Activated T-helper 1 cell treated with Interleukin-2 at 50 U/mL for 16 hours (primary cell): ENCODE data around the gene ACMSD.
A peak's percentile ranks its signal among the peaks of the same experiment; 100 is the strongest.
"Not testable (repeated sequence)": the region's sequence is repeated elsewhere in the genome, so short reads cannot be mapped to it uniquely, and the experiment has no call there.

Experiments used
- DNase-seq: peaks from one replicate; pipeline ENCODE4 v3.0.0-alpha.2; 2020; ENCODE audit warnings: low read depth

Gene ACMSD

DNA sequence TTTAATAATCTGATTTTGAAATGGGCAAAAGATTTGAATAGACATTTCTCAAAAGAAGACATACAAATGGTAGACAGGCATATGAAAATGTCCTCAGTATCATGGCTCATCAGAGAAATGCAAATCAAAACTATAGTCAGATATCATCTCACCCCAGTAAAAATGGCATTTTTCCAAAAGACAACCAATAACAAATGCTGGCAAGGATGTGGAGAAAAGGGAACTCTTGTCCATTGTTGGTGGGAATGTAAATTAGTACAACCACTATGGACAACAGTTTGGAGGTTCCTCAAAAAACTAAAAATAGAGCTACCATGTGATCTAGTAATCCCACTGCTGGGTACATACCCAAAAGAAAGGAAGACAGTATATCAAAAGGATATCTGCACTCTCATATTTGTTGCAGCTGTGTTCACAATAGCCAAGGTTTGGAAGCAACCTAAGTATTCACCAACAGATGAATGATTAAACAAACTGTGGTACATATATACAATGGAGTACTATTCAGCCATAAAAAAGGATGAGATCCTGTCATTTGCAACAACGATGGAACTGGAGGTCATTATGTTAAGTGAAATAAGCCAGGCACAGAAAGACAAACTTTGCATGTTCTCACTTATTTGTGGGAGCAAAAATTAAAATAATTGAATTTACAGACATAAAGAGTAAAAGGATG lies 69.2 kb downstream of the ACMSD start:
- DNase-seq: not testable (repeated sequence)

DNA sequence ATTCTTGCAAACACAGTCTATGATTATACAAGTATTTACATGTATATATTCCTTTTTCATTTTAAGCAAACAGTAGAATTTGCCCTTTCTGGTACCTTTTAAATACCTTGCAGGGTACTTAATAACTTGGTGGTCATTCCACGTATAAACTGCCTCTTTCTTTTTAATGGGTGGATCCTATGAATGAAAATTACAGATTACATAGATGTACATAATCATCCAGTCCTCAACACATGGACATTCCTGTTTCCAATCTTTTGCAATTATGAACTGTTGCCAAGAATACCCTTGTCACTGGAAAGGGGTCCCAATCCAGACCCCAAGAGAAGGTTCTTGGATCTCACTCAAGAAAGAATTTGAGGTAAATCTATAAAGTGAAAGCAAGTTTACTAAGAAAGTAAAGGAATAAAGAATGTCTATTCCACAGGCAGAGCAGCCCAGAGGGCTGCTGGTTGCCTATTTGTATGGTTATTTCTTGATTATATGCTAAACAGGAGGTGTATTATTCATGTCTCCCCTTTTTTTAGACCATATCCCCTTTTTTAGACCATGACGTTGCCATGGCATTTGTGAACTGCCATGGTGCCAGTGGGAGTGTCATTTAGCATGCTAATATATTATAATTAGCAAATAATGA lies 72.5 kb downstream of the ACMSD start:
- no peak for DNase-seq

DNA sequence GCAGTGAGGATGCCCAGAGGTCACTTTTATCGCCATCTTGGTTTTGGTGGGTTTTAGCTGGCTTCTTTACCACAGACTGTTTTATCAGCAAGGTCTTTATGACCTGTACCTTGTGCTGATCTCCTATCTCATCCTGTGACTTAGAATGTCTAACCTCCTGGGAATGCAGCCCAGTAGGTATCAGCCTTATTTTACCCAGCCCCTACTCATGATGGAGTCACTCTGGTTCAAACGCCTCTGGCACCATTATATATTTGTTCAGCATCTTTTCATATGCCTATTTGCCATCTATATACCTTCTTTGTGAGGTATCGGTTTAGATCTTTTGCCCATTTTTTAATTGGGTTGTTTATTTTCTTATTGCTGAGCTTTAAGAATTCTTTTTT lies 73.0 kb downstream of the ACMSD start:
- no peak for DNase-seq

DNA sequence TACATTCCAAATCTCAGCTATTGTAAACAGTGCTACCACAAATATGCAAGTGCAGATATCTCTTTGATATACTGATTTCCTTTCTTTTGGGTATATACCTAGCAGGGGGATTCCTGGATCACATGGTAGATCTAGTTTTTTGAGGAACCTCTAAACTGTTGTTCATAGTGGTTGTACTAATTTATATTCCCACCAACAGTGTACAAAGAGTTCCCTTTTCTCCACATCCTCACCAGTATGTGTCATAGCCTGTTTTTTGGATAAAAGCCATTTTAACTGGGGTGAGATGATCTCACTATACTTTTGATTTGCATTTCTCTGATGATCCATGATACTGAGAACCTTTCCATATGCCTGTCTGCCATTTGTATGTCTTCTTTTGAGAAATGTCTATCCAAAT lies 73.9 kb downstream of the ACMSD start:
- no peak for DNase-seq

DNA sequence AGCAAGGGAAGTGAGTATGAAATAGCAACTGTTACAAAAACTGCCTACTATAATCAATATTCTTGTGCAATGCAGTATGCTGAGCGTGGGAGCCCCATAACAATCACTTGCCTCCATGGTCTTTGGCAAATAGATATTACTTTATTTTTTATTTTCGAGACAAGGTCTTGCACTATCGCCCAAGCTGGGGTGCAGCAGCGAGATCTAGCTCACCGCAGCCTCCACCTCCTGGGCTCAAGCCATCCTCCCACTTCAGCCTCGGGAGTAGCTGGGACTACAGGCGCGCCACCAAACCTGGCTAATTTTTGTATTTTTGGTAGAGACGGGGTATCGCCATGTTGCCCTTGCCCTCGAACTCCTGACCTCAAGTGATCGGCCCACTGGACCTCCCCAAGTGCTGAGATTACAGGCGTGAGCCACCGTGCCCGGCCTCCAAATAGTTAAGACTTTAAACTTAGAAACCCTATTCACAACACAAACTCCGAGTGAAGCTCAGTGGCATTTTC lies 79.0 kb downstream of the ACMSD start:
- no peak for DNase-seq

DNA sequence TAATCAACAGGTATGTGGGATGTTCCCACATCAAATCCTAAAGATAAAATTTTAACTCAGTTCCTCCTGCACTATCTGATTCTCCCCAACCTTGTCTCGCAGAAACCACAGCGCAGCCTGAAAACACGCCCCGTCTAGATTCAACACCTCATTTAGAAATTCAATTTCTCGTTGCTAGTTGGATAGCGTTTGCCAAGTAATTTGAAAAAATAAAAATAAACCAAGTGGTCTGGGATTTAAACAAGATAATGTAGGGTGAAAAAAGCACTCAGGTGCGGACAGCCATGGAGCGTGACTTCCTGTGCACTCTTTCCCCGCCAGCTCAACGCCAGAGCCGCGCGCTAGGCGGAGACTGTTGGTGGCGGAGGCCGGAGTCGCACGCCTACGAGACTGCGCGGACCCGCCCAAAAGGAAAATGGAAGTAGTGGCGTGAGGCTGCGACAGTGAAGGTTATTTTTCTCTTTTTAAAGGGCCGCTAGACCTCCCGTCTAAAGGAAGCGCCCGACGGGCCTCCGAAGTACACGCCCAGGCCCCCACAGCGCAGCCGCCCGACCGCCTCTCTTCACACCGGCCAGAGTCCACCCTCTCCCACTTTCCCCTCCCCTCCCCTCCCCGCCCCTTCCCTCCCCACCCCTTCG lies 79.6 kb downstream of the ACMSD start:
- peak; percentile 81 for DNase-seq

DNA sequence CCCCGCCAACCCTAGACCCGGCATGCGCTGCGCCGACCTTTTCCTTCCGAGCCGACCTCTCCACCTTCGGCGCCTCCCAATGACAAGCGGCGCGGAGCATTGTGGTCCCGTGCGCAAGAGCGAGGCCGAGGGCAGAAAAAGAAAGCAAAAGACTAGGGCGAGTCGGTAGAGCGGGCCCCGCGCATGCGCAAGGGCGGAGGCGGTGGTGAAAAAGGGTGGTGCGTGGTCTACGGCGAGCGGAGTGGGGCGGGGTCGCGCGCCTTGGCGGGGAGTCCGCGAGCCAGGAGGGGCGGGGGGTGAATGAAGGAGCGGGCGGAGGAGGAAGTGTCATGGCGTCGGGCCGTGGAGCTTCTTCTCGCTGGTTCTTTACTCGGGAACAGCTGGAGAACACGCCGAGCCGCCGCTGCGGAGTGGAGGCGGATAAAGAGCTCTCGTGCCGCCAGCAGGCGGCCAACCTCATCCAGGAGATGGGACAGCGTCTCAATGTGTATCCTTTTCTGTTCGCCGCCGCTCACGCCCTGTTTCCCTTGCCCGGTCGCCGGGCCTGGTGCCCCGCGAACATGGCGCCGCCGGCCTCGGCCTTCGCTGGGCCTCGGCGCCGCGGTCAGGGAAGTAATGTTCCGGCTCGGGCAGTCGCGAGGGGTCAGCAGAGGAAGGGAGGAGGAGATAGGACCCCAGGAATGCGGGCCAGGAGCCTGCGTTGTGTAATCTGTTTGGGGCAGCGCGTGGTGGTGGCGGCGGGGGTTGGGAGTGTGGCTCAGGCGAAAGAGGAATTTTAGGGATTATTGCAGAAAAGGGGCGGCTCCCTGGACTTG lies 80.3 kb downstream of the ACMSD start, which contains the start of gene CCNT2:
CCNT2 (plus strand) TSS at position 297 of the 815 bp plus-strand sequence; CDS start at position 330, 33 bp downstream.
- peak; percentile 100 for DNase-seq

DNA sequence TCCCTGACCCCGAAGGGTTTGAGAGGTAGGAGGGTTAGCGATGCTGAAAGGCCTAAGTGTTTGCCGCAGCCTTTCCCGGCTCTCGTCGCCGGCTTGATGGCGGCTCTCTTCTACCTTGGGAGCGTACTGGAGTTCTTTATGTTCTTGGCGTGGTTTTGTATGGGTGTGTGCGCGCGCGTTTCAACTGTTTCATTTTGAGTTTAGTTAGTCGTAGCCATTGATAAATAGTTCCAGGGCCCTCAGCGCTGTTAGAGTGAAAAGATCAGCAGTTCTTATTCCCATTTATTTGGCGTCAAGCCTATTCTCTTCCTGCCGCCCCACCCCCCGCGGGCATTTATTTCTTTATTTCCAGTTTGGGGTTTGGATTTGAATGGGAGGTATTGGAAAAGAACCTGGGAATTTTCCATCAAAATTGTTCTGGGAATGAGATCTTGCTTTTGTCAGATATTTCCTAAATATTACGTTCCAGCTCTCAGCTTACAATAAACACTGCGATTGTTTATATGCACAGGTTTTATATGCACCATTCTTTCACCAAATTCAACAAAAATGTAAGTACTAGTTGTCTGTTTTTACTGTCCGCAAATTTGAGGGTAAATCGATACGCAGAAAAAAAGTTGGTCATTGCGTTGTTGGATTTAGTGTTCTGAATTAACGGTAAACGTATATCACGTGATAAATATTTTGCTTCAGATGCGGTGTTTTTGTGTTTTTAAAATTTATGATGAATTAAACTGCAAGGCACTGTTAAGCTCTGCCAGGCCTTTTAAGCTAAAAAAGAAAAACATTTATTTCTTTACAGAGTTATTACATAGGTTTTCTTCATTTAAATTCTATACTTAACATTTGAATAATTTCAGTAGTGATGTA lies 81.2 kb downstream of the ACMSD start:
- peak; percentile 14 for DNase-seq

DNA sequence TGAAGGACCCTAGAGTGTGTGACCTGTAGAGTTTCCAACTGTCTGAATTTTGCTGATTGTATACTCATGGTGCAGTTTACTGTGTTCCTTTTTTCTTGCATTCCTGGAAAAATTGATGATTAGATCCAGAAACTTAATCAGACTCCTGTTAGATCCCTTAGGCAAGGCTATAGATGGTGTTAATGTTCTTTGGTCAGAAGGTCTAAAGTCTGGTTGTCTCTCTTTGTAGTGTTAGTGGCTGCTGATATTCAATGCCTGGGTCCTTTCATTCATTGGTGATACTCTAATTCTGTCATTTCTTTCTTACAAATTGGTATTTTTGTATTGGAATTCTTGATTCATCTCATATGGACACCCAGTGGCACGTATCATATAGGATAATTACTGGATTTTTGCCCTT lies 86.5 kb downstream of the ACMSD start:
- DNase-seq: no peak

DNA sequence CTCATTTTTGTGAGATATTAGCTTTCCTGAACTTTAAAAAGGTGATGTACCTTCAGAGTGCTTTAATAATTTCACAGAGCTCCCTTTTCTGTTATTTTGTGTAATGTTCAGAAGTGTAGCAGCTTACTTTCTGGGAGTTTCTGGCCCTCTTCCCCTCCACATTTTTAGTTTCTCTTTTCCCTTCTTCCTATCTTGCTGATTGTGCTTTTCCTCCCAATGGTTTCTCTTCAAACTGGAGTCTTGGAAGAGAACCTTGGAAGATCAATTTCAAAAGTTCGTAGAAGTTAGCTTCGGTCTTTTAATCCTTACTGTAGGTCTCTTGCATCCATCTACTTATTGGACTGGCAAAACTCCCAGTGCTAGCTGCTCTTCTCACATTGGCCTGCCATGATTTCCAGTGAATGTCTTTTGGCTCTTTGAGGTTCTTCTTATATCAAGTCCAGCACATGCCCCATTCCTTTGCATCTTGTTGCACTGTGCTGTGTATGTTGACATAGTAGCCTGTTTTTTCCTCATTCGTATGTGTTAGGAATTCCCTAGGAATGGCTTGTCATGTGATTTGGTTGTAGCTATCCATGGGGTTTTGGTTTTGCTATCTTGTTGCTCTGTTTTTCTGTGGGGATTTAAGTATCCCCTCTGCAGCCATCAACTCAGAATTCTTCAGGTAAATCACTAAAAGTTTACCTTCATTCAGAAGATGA lies 88.0 kb downstream of the ACMSD start:
- no peak for DNase-seq

DNA sequence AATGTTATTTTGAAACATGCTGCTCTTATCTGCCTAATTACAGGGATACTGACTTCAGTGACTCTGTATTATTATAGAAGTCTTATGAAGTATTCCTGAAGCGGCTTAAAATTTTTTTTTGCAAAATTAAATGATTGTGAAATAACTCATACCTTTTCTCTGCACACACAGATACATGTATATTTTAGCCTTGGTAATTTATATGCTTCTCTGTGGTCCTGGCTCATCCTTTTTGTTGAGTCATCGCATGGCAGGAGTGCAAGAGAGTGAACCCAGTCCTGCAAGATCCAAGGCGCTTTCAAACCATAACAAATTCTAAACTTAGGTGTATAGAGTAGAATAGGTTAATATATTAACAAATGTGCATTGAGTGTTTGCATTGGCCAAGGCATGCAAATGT lies 88.8 kb downstream of the ACMSD start:
- no peak for DNase-seq

DNA sequence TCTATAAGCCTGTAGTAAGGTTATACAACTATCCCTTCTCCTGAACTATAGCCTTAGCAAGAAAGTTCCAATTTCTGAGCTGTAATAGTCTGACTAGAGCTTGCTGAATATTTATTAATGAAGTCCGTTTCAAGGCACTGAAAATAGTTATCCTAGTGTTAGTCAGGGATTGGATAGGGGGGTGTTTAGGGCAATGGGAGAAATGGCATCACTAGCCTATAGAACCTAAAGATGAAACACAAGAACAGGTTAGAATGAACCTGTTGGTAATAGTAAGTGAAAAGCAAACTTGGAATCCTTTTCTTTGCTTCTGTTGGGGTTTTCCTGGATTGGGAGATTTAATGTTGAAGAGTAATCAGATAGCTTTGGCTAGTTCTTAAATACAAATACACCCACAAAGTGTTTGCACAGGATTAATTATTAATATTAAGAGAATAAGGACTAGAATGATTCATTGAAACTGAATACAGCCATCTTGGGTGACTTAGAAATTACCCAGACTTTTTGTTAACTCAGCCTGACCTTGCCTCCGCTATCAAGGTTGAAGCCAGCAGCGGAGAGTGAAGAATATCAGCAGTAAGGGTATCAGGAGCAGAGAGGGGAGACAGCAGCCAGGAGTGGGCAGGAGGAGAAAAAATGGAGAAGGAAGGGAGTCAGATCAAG lies 94.6 kb downstream of the ACMSD start:
- DNase-seq: no peak

DNA sequence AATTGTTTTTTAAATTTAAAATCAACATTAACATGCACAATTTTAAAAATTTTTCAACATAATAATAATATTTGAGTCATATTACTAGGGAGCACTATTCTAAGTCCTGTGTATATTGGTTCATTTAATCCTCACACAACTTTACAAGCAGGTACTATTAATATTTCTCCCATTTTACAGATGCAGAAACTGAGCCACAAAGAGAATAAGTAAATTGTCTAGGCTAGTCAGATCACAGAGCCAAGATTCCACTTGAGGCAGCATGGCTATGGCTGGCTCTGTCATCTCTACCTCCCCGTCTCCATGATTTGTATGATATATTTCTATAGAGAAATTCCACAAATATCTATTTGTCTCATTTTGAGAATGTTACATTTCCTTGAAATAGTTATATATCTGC lies 95.3 kb downstream of the ACMSD start:
- no peak for DNase-seq

DNA sequence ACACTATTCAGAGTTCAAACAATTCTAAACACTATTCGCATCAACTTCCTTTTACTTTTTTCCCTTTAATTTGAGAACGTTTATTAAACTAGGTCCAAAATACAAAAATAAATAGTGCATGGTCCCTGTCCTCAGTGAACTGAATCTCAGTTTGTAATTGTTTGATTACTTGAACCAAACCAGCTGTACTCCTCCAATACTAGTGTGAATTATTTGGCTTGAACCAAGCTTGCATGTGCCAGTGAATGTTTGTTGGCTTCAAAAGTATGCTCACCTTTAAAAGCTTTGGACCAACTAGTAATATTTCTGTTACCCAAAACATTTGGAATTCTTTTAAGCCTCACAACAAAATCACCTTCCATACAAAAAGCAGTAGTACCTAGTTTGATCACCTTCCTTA lies 95.7 kb downstream of the ACMSD start:
- DNase-seq: no peak

DNA sequence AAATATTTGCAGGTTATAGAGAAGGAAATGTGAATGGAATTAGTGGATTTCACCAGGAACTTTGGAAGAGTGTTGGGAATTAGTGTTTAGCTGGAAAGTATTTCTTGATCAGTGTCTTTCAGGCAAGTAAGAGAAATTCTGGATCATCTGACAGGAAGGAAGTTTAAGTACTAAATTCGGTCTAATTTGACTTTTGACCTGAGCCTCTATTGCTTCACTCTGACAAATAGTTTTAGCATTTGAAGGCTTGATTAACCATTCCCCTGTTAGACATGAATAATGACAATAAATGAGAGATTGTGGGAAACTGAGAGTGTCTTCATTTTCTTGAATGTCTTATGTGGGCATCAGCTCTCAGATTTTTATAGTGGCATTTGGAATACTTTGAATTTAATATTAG lies 96.2 kb downstream of the ACMSD start:
- DNase-seq: no peak

DNA sequence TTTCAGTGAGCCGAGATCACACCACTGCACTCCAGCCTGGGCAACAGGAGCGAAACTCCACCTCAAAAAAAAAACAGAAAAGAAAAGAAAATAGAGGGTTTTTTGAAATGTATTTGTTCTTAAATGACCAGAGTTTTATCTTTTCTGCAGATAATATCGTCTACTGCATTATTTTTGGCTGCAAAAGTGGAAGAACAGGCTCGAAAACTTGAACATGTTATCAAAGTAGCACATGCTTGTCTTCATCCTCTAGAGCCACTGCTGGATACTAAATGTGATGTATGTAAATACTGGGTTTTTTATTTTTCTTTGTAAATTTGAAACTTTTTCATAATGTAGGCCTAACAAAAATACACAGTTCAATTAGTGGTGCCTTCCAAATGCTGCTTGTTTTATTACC lies 98.3 kb downstream of the ACMSD start:
- DNase-seq: no peak

DNA sequence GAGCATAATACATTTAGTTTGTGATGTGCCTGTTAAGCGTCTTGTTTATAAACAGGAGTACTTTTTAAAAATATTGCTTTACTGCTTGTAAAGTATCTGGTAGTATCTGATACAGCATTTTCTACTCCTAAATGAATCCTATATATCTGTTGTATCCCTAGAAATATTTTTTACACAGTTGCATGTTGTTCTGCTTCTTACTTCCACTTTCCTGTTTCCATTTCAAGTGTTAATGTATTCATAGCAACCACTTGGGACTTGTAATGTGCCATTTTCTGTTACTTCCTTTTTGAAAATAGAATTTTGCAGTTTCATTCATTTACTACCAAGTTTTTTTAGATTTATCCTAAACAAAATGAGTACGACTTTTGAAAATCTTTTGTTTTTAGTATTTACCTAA lies 105.1 kb downstream of the ACMSD start:
- no peak for DNase-seq

DNA sequence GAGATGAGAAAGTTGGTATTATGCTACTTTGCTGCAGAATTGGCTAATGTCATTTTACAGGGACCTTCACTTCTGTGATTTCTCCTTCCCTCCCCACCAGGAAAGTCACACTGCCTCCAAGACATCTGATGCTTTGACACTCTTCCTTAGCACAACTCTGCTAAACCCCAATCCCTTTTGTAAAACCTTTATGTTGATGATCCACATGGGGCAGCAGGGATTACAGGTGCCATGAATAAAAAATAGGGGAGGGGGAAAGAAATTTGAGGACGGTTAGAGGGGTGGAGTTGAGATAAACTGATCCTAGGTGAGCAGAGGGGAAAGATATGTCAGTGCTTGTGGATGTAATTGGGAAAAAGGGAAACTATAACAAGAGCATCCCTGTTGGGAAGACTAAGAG lies 106.6 kb downstream of the ACMSD start:
- DNase-seq: no peak

DNA sequence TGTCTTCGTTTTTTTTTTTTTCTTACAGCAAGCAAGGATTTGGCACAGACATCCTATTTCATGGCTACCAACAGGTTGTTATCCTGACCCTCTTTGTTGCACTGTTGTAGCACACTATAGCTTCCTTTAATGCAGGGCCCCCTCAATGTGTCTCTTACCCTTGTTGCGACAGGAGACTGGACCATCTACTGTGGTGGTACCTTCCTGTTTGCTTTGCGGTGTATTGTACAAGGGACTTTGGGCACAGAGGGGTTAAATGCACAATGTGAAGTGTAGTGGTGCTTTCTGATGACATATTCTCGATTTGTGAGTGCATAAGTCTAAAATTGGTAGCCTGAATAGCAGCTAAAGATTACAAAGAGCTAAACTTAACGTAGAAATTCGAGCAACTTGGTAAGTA lies 107.7 kb downstream of the ACMSD start:
- no peak for DNase-seq

DNA sequence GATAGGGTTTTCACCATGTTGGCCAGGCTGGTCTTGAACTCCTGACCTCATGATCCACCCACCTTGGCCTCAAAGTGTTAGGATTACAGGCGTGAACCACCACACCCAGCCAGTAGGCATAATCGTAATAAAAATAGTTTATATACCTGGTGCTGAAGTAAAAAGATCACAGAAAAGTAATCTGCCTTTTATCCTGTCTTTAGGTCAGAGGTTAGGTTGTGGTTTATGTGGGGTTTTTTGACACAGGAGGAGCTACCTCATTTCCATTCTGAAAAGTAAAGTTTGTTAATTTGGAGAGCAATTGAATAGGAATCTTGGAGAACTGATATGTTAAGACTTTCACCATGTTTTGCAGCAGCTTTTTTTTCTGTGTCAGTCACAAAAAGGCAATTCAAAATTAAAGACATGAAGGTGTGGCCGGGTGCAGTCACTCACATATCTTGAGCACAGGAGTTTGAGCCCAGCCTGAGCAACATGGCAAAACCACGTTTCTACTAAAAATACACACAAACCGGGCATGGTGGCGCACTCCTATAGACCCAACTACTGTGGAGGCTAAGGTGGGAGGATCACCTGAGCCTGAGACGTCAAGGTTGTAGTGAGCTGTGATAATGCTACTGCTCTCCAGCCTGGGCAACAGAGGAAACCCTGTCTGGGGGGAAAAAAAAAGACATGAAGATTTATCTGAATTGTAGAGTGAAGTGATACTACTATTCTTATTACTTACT lies 111.7 kb downstream of the ACMSD start:
- no peak for DNase-seq
